Measurements from ENCODE around the gene RNASE7. TPM values are rescaled to one million over a fixed set of nuclear protein-coding genes. Genes with fewer than 3 reads are reported as not detected.

RNASE7 gene
- total and polyA plus RNA-seq, 2 donors from 2014 or later, result not detected

DNA sequence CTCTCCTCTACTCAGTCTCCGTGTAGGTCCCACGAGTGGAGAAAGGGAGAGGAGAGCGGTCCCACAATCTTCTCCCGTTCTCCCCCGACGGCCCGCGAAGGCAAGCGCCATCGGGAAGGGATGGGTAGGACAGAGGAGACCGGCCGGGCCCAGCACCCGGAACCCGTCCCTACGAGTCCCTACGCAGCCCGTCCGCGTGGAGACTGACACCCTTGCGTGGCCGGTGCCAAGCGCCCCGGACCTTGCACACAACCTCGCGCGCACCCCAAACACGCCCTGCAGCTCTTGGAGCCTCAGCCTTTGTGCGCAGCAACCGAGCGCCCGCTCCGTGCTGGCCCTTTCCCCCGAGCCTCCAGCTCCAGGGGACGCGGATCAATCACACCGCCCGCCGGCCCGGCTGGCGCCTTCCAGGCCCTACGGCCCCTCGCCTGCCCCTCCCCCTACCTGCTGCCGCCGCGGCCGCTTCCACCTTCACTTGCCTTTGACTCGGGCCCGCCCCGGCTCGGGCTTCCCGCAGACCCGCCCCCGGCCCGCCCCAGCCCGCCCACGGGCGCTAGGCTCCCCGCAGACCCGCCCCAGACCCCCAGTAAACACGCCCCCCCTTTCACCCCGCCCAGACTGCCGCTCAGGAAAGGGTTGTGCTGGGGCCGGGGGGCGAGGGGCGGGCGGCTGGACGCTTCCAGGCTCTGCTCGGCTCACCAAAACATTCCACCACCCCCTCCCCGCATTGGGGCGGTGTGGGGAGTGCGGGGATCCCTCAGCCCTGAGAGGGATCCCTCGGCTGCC, 17.4 kb upstream of the RNASE7 start, which contains the start of gene NDRG2:
Gene NDRG2, minus strand, starts transcription at position 477 of the 786 bp plus-strand sequence. CDS start 1,746 bp downstream, outside the sequence.
- FAIRE-seq (no peak), DNase-seq (peak; percentile 90 to 95 (median 94))
- TF ChIP-seq, protein P1, sequence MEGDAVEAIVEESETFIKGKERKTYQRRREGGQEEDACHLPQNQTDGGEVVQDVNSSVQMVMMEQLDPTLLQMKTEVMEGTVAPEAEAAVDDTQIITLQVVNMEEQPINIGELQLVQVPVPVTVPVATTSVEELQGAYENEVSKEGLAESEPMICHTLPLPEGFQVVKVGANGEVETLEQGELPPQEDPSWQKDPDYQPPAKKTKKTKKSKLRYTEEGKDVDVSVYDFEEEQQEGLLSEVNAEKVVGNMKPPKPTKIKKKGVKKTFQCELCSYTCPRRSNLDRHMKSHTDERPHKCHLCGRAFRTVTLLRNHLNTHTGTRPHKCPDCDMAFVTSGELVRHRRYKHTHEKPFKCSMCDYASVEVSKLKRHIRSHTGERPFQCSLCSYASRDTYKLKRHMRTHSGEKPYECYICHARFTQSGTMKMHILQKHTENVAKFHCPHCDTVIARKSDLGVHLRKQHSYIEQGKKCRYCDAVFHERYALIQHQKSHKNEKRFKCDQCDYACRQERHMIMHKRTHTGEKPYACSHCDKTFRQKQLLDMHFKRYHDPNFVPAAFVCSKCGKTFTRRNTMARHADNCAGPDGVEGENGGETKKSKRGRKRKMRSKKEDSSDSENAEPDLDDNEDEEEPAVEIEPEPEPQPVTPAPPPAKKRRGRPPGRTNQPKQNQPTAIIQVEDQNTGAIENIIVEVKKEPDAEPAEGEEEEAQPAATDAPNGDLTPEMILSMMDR (IDR thresholded peaks at IDR 0.05; ENCODE audit: borderline replicate concordance, extremely low read depth, insufficient read depth), result no peak
- peak within 1 kb of the TSS; percentile 1 to 77 (median 54) for H3K9ac ChIP-seq (ENCODE audit: low read length in 3 of 3)
- peak within 1 kb of the TSS; percentile 59 to 68 (median 67) for H3K4me3 ChIP-seq (ENCODE audit: low read length in 3 of 3)
- H3K9me3 ChIP-seq (ENCODE audit: control insufficient read depth in 2 of 3, insufficient read depth in 1 of 3, low read length in 3 of 3), result no peaks in the 10 kb centered on the region
- no peaks in the 10 kb centered on the region for H3K27me3 ChIP-seq (ENCODE audit: control insufficient read depth, insufficient read depth, low read length)
- H3K27ac ChIP-seq (ENCODE audit: low read depth in 2 of 2, low read length in 2 of 2), result peak within 1 kb of the TSS; percentile 89 to 91
- H3K4me1 ChIP-seq (ENCODE audit: control insufficient read depth in 2 of 3, insufficient read depth in 2 of 3, low read depth in 1 of 3, low read length in 3 of 3), result peaks cover 0 to 8% (median 5%) of the 10 kb centered on the region in 3 donors
- intact Hi-C loops (cut with DNase I), result no loop called here
- H3K36me3 ChIP-seq (ENCODE audit: control insufficient read depth in 2 of 3, insufficient read depth in 3 of 3, low read length in 3 of 3), result peaks cover 0 to 6% (median under 1%) of the 10 kb centered on the region in 3 donors

DNA sequence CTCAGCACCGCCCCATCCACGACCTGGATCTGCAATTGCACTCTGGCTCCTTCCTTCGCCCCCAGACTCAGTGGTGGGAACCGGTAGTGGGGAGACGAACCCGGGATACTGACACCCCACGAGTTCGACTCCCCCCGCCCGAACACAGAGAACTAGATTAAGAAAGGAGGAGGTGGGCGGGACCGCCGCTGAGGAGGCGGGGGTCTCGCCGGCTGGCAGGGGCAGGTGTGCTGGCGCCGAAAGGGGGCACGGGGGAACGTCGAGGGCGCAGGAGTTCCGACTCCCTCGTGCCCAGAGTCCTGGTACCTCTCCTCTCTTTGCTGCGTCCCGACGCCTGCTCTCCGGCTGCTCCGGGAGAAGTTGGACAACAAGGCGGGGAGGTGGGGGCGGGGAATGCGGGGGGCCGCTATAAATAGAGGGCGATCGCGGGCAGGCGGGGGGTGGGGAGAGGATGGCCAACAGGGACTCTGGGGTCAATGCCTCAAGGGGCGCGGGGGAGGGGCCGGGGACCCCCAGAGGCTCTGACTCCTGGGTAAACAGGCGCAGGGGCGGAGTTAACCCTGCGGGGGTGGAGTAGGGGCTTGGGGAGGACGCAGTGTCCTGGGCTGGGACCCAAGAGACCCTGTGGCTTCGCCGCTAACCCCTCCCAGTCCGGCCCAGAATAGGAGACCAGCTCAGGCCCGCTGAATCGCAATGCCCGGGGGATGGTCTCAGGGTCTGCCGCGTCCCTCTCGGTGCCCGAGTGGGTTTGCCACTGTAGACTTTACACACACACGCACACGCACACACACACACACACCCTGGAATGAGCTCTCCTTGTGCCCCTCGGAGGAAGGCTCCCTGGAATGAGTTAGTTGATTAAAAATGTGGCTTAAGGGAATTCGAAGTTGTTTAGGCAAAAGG, 16.5 kb upstream of the RNASE7 start:
- Histone ChIP-seq H3K9ac (ENCODE audit: low read length in 3 of 3) (peak overlapping the region in 2 of 3 donors; percentile 54 to 77), H3K4me3 (ENCODE audit: low read length in 3 of 3) (peak overlapping the region; percentile 43 to 67 (median 59)), H3K27me3 (ENCODE audit: control insufficient read depth, insufficient read depth, low read length) (no peaks in the 10 kb centered on the region), H3K36me3 (ENCODE audit: control insufficient read depth in 2 of 3, insufficient read depth in 3 of 3, low read length in 3 of 3) (peaks cover 0 to 6% (median 0%) of the 10 kb centered on the region in 3 donors), H3K27ac (ENCODE audit: low read depth in 2 of 2, low read length in 2 of 2) (peak overlapping the region; percentile 89 to 91), H3K4me1 (ENCODE audit: control insufficient read depth in 2 of 3, insufficient read depth in 2 of 3, low read depth in 1 of 3, low read length in 3 of 3) (peaks cover 0 to 8% (median 5%) of the 10 kb centered on the region in 3 donors), H3K9me3 (ENCODE audit: control insufficient read depth in 2 of 3, insufficient read depth in 1 of 3, low read length in 3 of 3) (no peaks in the 10 kb centered on the region)
- intact Hi-C loops (cut with DNase I), result no loop called here
- TF ChIP-seq, protein P1 (IDR thresholded peaks at IDR 0.05; ENCODE audit: borderline replicate concordance, extremely low read depth, insufficient read depth), result no peak
- DNase-seq (peak; percentile 72 to 97 (median 81)), FAIRE-seq (no peak)

DNA sequence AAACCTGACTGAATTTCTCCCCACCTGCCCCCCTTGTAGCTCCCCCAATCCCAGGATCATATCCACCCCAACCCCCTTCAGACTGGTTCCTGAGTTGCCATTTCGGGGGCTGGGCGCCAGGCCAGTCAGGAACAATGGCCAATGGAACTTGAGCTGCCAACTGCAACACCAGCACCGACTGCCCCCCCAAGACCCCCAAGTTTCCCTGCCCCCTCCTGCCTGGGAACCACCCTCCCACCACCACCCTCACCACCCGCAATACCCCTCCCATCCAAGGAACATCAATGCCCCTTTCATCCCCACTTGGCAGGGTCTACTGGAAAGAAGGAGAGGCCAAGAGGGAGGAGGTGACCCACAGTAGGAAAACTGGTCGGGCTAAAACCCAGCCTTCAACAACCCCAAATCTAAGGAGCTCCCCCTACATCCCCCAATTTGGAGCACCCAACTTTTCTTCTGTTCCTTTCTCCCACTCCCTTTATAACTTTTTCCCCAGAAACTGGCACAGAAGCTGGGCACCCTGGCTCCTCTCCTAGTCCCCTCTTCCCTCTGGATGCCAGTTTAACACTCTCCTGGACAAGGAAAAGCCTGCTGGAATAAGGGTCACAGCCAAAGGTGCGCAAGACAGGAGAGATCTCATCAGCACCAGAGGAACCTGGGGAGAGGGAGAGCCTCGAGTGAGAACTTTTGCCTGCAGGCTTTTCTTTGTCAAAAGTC, 15.7 kb upstream of the RNASE7 start:
- Histone ChIP-seq H3K9ac (ENCODE audit: low read length in 3 of 3) (no peak overlapping the region), H3K4me1 (ENCODE audit: control insufficient read depth in 2 of 3, insufficient read depth in 2 of 3, low read depth in 1 of 3, low read length in 3 of 3) (peaks cover 0 to 8% (median 5%) of the 10 kb centered on the region in 3 donors), H3K36me3 (ENCODE audit: control insufficient read depth in 2 of 3, insufficient read depth in 3 of 3, low read length in 3 of 3) (peaks cover 0 to under 1% (median 0%) of the 10 kb centered on the region in 3 donors), H3K4me3 (ENCODE audit: low read length in 3 of 3) (peak overlapping the region in 1 of 3 donors; percentile 67), H3K27ac (ENCODE audit: low read depth in 2 of 2, low read length in 2 of 2) (peak overlapping the region; percentile 49 to 89), H3K27me3 (ENCODE audit: control insufficient read depth, insufficient read depth, low read length) (no peaks in the 10 kb centered on the region), H3K9me3 (ENCODE audit: control insufficient read depth in 2 of 3, insufficient read depth in 1 of 3, low read length in 3 of 3) (no peaks in the 10 kb centered on the region)
- intact Hi-C loops (cut with DNase I), result no loop called here
- DNase-seq (peak in 1 of 5 donors; percentile 74), FAIRE-seq (no peak)
- TF ChIP-seq, protein P1 (IDR thresholded peaks at IDR 0.05; ENCODE audit: borderline replicate concordance, extremely low read depth, insufficient read depth), result no peak
